GM21367 (cell line): ENCODE results near the gene STMN1.
A peak's percentile ranks its signal among the peaks of the same experiment; 100 is the strongest.

Experiments used
- ATAC-seq: cut with Tn5 transposase; IDR thresholded peaks from one replicate; pipeline ENCODE4 v1.9.1; 2021; ENCODE audit not compliant: unreplicated experiment

Gene STMN1

DNA sequence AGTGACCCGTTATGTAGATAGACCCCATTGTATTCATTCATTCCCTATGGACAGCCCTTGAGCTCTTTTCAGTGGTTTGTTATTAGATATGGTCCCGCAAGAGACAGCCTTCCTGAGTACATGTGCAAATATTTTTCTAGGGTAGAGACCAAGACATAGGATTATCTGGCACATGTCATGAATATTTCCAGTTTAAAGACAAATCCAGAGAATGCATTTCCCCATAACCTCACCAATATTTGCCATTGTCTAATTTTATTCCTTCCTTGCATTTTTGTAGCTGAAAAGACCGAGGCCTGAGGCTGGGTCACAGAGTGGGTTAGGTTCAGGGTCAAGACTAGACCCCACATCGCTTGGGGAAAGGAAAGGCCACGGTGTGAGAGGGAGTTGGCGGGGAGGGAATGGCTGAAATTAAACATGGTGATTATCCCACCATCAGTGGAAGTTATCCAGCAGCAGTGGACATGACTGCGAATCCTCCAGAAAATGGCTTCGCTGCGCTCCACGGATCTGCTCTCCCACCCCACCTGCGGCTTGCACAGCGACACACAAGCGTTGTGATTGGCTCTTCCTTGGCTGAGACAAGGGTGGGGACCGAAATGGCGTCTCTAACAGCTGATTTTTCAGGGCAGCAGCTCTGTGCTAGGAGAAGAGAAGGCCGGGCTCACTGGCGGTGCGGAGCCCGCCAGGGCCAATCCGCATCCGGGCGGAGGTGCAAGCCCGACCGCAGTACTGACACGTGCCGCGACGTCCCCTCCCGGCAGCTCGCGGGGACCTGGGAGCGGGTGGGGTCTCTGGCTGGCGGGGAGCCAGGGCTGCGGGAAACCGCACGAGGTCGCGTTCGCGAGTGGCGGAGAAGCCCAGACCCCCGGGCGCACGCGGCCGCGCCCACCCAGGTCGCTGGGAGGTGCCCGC is 16.1 kb upstream of the STMN1 start:
- no peak for ATAC-seq

DNA sequence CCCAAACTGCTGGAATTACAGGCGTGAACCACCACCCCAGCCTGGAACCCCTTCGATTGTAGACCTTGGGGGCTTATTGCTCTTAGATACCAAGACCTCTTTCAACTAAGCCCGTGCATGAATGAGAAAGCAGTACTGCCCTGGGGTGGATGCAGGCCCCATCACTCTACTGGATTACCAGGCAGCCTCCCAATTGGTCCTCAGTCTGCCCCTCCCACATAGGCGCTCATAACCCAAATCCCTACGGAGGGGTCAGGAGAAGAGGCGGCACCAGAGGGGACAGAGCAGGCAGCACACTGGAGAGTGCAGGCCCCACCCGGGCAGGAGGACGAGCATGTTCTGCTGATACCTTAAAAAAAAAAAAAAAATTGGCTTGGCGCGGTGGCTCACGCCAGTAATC is 12.4 kb upstream of the STMN1 start:
- ATAC-seq: no peak

- no peak for ATAC-seq
Measured at GRCh38 chr1:25917996-25918395, 11.8 kb upstream of the STMN1 start.

GRCh38 chr1:25916460-25916859 is 10.2 kb upstream of the STMN1 start:
- ATAC-seq: no peak

GRCh38 chr1:25914074-25914995 is 8.1 kb upstream of the STMN1 start:
- ATAC-seq: no peak

GRCh38 chr1:25913206-25913605 is 7.0 kb upstream of the STMN1 start:
- no peak for ATAC-seq

DNA sequence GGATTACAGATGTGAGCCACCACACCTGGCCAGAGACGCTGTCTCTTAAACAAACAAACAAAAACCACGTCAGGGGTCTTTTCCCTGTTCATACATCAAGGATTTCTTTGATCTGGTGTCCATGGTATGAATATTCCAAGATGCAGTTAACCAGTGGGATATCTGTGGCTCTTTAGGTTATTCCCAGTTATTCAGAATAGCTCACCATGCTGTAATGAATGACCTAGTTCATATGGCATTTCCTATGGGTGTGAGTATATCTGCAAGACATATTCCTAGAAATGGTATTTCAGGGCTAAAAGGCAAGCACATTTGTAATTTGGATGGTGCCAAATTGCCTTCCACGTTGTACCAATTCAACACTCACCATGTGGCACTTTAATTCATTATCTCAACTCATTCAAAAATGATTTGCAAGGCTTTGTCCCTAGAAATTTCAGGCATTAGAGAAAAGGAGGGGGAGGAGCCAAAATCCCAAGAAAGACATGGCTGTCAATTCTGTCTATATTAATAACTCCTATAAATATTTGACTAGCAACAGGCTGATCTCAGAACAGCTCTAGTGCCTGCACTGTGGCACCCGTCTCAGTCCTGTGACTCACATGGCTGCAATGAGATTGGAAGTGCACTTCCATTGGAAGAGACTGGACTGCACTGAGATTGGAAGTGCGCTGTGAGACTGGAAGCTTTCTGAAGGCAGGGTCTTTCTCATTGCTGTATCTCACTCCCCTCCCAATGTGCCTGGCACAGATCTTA is 6.0 kb upstream of the STMN1 start:
- ATAC-seq: no peak

- ATAC-seq: no peak
Measured at GRCh38 chr1:25911162-25911561, 4.9 kb upstream of the STMN1 start.

- no peak for ATAC-seq
Measured at GRCh38 chr1:25909040-25909439, 2.8 kb upstream of the STMN1 start.

- ATAC-seq: no peak
Measured at GRCh38 chr1:25908161-25908560, 1.9 kb upstream of the STMN1 start.

- ATAC-seq: no peak
Measured at GRCh38 chr1:25907601-25908000, 1.4 kb upstream of the STMN1 start.

DNA sequence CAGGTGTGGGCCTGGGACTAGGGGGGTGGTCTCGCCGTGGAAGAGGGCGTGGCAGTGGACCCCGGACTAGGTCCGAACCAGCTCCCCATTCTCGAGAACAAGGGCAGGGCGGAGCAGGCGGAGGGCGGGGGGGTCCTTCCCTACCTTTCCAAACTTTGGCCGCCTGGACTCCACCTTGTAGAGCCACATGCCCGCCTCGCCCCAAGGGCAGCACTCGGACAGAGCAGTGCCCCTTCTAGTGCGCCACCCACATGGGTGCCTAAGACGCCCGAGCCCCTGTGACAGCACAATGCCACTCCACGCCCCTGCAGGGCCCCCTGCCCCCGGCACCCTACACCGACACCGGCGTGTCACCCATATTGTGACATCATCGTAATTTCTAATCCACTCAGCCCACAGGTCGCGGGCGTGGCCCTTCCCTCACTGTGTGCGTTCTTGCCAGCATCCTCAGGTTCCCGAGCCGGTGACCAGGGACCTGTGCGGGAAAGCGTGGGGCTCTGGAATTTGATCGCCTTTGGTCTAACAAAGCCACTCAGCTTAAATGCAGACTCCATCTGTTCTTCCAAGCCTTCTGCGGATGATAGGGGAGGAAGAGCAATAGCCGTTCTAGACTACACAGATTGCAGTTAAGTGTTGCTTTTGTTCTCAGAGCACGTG is 553 bp upstream of the STMN1 start:
- ATAC-seq: peak; percentile 7

- peak; percentile 56 for ATAC-seq
Measured at GRCh38 chr1:25904943-25905679, 1.1 kb downstream of the STMN1 start.

GRCh38 chr1:25903986-25904385 is 2.2 kb downstream of the STMN1 start:
- ATAC-seq: no peak

DNA sequence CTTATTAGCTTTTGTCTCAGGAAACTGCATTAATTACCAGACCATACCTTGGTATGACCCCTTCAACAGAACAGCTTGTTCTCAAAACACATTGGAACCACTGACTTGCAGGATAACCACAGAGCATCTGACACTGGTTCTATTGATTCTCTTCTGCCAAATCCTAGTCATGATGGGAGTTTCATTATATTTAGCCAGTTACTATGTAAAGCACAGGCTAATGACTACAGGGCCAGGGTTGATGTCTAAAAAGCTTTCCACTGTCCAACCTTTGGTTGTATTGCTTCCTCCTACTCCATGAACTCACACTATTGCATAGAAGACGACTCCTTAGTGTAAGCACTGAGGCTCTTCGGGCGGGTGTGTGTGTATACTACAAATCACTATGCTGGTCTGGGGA is 3.8 kb downstream of the STMN1 start:
- no peak for ATAC-seq

- ATAC-seq: no peak
Measured at GRCh38 chr1:25900219-25900618, 6.0 kb downstream of the STMN1 start.

DNA sequence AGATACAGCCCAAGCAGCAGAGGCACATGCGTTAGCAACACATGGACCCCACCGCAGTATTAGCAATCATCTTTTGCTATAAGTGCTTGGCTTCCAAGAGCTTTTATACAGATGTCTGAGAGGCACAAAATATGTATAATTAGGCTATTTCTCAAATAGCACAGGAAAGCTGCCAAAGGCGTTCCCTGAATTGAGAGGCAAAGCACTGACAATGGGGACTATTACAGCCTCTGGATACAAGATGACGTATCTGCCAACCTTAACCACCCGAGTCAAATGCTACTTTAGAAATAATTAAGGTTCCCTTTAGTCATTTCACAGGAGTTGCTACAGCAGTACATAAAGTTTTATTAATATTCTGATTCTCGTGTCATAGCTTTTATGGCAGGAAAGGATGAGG is 6.4 kb downstream of the STMN1 start:
- ATAC-seq: no peak

- no peak for ATAC-seq
Measured at GRCh38 chr1:25898223-25899015, 7.8 kb downstream of the STMN1 start.

DNA sequence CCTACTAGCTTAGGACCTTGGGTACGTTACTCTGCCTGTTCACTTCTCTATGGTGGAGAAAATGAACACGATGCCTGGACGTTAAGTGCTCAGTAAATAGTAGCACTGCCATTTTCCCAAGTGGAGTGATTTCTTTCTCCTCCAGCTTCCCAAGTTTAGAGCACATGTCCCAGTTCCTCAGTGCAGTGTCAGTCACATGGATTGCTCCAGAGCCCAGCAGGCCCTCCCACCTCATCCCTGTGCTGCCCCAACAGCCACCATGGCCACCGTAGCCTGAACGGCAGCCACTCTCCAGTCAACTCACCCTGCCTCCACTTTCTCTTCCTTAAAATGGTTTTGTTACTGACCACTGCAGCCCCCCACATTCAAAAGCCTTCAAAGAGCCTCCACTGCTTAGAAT is 8.5 kb downstream of the STMN1 start:
- no peak for ATAC-seq
